ENCODE data around the gene CNKSR3. TPM values are rescaled to one million over a fixed set of nuclear protein-coding genes. Genes with fewer than 3 reads are reported as not detected.

The CNKSR3 gene
- total RNA-seq, 2 donors from 2014 or later = 13.1 to 31.5 TPM

DNA sequence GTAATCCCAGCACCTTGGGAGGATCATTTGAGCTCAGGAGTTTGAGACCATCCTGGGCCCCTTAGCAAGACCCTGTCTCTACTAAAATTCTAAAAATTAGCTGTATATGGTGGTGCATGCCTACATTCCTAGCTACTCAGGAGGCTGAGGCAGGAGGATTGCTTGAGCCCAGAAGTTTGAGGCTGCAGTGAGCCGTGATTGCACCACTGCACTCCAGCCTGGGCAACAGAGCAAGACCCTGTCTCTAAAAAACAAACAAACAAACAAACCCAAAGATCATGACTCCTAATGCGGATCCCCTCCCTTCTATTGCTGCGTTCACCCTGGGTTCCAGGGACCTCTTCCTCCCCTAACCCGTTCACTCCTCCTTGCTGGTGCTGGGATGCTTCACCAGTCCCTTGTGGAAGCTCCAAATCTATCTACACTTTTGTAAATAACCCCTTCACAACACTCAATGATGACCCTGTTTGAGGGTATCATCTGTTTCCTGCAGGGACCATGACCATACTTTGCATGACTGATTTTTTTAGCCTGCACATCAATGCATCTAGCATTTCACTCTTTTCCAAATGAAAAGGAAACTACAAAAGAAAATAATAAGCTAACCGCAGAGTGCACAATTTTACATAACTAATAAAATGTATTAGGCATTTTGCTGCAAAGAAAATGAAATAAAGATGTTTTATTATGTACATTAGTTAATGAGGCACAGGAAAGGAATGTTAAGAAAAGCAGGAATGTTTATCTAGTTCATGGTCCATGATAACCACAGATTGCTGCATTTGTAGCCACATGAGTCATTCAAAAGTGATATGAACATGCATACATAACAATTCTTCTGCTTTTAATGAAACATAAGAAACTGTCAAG, 123.4 kb downstream of the CNKSR3 start:
- DNase-seq = no peak
- intact Hi-C loops (cut with DNase I) = no loop called here
- no peak overlapping the region for H3K9ac ChIP-seq (ENCODE audit: low read depth in 2 of 2, low read length in 2 of 2)

DNA sequence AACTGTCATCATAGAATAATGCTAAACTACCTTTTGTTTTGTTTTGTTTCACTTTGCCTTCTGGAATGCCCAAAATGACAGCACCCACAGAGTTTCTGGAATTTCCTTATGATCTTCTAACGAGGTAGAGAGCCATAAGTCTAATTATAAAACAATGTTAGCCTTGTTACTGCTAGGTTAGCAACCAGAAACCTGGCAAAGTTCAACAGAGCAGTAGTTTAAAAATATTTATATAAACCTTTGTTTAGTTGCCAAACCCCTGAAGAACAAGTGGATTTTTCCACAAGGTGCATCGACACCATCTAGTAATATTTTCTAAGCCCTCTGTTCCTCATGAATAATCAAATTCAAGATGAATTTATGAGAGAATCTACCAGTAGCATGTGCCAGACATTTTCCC, 126.3 kb downstream of the CNKSR3 start:
- no peaks in the 10 kb centered on the region for H3K9me3 ChIP-seq
- intact Hi-C loops (cut with DNase I) = no loop called here
- TF ChIP-seq, protein P1, sequence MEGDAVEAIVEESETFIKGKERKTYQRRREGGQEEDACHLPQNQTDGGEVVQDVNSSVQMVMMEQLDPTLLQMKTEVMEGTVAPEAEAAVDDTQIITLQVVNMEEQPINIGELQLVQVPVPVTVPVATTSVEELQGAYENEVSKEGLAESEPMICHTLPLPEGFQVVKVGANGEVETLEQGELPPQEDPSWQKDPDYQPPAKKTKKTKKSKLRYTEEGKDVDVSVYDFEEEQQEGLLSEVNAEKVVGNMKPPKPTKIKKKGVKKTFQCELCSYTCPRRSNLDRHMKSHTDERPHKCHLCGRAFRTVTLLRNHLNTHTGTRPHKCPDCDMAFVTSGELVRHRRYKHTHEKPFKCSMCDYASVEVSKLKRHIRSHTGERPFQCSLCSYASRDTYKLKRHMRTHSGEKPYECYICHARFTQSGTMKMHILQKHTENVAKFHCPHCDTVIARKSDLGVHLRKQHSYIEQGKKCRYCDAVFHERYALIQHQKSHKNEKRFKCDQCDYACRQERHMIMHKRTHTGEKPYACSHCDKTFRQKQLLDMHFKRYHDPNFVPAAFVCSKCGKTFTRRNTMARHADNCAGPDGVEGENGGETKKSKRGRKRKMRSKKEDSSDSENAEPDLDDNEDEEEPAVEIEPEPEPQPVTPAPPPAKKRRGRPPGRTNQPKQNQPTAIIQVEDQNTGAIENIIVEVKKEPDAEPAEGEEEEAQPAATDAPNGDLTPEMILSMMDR (IDR thresholded peaks at IDR 0.05) = no peak
- no peak overlapping the region for H3K9ac ChIP-seq (ENCODE audit: low read depth in 2 of 2, low read length in 2 of 2)
- H3K27me3 ChIP-seq = no peaks in the 10 kb centered on the region
- H3K4me3 ChIP-seq = no peak overlapping the region
- no peak for DNase-seq
- no peaks in the 10 kb centered on the region for H3K36me3 ChIP-seq
- no peak overlapping the region for H3K27ac ChIP-seq
- H3K4me1 ChIP-seq = no peaks in the 10 kb centered on the region

More for the DNA sequence above, 123.4 kb downstream of the CNKSR3 start:
- Histone ChIP-seq H3K27me3 (no peaks in the 10 kb centered on the region), H3K4me3 (no peak overlapping the region), H3K9me3 (no peaks in the 10 kb centered on the region), H3K27ac (no peak overlapping the region), H3K36me3 (no peaks in the 10 kb centered on the region), H3K4me1 (no peaks in the 10 kb centered on the region)
- TF ChIP-seq, protein P1 (IDR thresholded peaks at IDR 0.05) = no peak

DNA sequence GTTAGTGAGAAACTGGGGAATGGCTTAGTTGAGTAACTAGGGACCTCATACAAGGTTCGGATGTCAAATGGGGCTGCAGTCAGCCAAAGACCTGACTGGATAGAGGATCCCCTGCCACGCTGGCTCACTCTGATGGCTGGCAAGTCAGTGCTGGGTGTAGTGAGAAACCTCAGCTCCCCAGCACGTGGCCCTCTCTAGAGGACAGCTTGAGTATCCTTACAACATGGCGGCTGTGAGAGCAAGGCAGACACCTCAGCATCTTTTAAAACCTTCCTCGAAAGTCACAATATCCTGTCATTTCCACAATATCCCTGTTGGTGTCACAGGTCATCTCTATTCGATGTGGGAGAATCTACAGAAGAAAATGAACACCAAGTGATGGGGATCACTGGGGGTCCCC, 127.2 kb downstream of the CNKSR3 start:
- Histone ChIP-seq H3K36me3 (no peaks in the 10 kb centered on the region), H3K9ac (ENCODE audit: low read depth in 2 of 2, low read length in 2 of 2) (no peak overlapping the region), H3K4me3 (no peak overlapping the region), H3K4me1 (no peaks in the 10 kb centered on the region), H3K9me3 (no peaks in the 10 kb centered on the region), H3K27ac (no peak overlapping the region), H3K27me3 (no peaks in the 10 kb centered on the region)
- no peak for DNase-seq
- TF ChIP-seq, protein P1 (IDR thresholded peaks at IDR 0.05) = no peak
- intact Hi-C loops (cut with DNase I) = no loop called here

DNA sequence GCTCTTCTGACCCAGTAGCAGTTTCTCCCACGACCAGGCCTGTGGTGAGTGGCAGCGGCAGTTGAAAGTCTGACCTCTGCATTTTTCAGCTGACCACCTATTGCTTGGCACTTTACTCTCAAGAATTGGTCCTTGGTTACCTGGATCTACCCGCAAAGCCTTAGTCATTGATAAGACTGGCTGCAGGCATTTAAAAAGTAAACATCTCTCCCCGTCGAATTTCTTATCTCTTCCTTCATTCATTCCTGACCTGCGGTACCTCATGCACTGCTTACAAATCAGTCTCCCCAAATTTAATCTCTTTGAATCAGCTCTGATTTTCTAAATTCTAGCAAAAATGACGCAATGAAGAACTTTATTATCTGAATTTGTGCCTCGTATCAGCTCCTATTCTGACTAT, 127.7 kb downstream of the CNKSR3 start:
- H3K27me3 ChIP-seq = no peaks in the 10 kb centered on the region
- H3K4me3 ChIP-seq = no peak overlapping the region
- no peaks in the 10 kb centered on the region for H3K9me3 ChIP-seq
- DNase-seq = no peak
- intact Hi-C loops (cut with DNase I) = no loop called here
- no peak overlapping the region for H3K9ac ChIP-seq (ENCODE audit: low read depth in 2 of 2, low read length in 2 of 2)
- no peak overlapping the region for H3K27ac ChIP-seq
- TF ChIP-seq, protein P1 (IDR thresholded peaks at IDR 0.05) = no peak
- no peaks in the 10 kb centered on the region for H3K36me3 ChIP-seq
- H3K4me1 ChIP-seq = no peaks in the 10 kb centered on the region

DNA sequence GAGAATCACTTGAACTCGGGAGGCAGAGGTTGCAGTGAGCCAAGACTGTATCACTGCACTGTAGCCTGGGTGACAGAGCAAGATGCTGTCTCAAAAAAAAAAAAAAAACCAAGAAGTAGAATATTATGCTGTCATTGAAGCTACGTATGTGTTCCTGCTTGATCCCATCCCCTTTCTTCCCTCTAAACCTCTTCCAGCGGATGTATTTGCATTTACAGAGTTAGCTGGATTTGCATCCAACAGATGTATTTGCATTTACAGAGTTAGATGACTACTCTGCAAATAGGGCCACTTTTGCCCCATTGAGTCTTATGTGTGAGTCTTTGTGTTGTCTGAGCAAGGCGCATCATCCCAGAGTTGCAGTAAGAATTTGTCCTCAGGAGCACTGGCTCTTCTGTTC, 128.9 kb downstream of the CNKSR3 start:
- Histone ChIP-seq H3K36me3 (no peaks in the 10 kb centered on the region), H3K9ac (ENCODE audit: low read depth in 2 of 2, low read length in 2 of 2) (no peak overlapping the region), H3K4me3 (no peak overlapping the region), H3K9me3 (no peaks in the 10 kb centered on the region), H3K4me1 (no peaks in the 10 kb centered on the region), H3K27ac (no peak overlapping the region), H3K27me3 (no peaks in the 10 kb centered on the region)
- no peak for DNase-seq
- TF ChIP-seq, protein P1 (IDR thresholded peaks at IDR 0.05) = no peak
- intact Hi-C loops (cut with DNase I) = no loop called here
